ENCODE data around the gene EIF4G3.

EIF4G3 gene

GRCh38 chr1:20882837-20883236 lies 293.9 kb downstream of the EIF4G3 start:
- no peak overlapping the region for H3K27ac ChIP-seq (ENCODE audit: low read depth, low read length, severe bottlenecking)
- H3K4me3 ChIP-seq (ENCODE audit: extremely low read depth, insufficient read depth, low read length, poor library complexity, severe bottlenecking) = no peak overlapping the region
- peaks cover 40% of the 10 kb centered on the region for H3K36me3 ChIP-seq (ENCODE audit: control insufficient read depth, insufficient read depth, low read length)
- H3K4me1 ChIP-seq (ENCODE audit: control insufficient read depth, insufficient read depth, low read length, poor library complexity, severe bottlenecking) = peaks cover 22% of the 10 kb centered on the region
- 88 to 96% methylated on average over 3 to 5 of the region's 5 CpGs for WGBS, 2 experiments (ENCODE audit: insufficient coverage in 2 of 2)
- no peaks in the 10 kb centered on the region for H3K9me3 ChIP-seq (ENCODE audit: control insufficient read depth, low read length)

GRCh38 chr1:20878799-20879198 lies 297.9 kb downstream of the EIF4G3 start:
- no peak overlapping the region for H3K27ac ChIP-seq (ENCODE audit: low read depth, low read length, severe bottlenecking)
- WGBS, 2 experiments (ENCODE audit: insufficient coverage in 2 of 2) = 100% methylated on average over 1 to 4 of the region's 7 CpGs
- no peak overlapping the region for H3K4me3 ChIP-seq (ENCODE audit: extremely low read depth, insufficient read depth, low read length, poor library complexity, severe bottlenecking)
- H3K4me1 ChIP-seq (ENCODE audit: control insufficient read depth, insufficient read depth, low read length, poor library complexity, severe bottlenecking) = peaks cover 9% of the 10 kb centered on the region
- H3K9me3 ChIP-seq (ENCODE audit: control insufficient read depth, low read length) = no peaks in the 10 kb centered on the region
- peaks cover 49% of the 10 kb centered on the region for H3K36me3 ChIP-seq (ENCODE audit: control insufficient read depth, insufficient read depth, low read length)

- WGBS, 2 experiments (ENCODE audit: insufficient coverage in 2 of 2) = 67 to 83% methylated on average over 1 to 3 of the region's 4 CpGs
- Histone ChIP-seq H3K9me3 (ENCODE audit: control insufficient read depth, low read length) (no peaks in the 10 kb centered on the region), H3K36me3 (ENCODE audit: control insufficient read depth, insufficient read depth, low read length) (peaks cover 37% of the 10 kb centered on the region), H3K4me3 (ENCODE audit: extremely low read depth, insufficient read depth, low read length, poor library complexity, severe bottlenecking) (no peak overlapping the region), H3K4me1 (ENCODE audit: control insufficient read depth, insufficient read depth, low read length, poor library complexity, severe bottlenecking) (no peaks in the 10 kb centered on the region), H3K27ac (ENCODE audit: low read depth, low read length, severe bottlenecking) (no peak overlapping the region)
These were observed 301.3 kb downstream of the EIF4G3 start for GRCh38 chr1:20875198-20875973.

GRCh38 chr1:20873311-20873710 lies 303.4 kb downstream of the EIF4G3 start:
- no peak overlapping the region for H3K4me3 ChIP-seq (ENCODE audit: extremely low read depth, insufficient read depth, low read length, poor library complexity, severe bottlenecking)
- WGBS, 2 experiments (ENCODE audit: insufficient coverage in 2 of 2) = 100% methylated on average over 1 of the region's 3 CpGs; no CpG with 5 or more reads in 1 of the 2 experiments

GRCh38 chr1:20871419-20871818 lies 305.3 kb downstream of the EIF4G3 start:
- H3K4me3 ChIP-seq (ENCODE audit: extremely low read depth, insufficient read depth, low read length, poor library complexity, severe bottlenecking) = no peak overlapping the region
- H3K4me1 ChIP-seq (ENCODE audit: control insufficient read depth, insufficient read depth, low read length, poor library complexity, severe bottlenecking) = no peaks in the 10 kb centered on the region
- peaks cover 17% of the 10 kb centered on the region for H3K36me3 ChIP-seq (ENCODE audit: control insufficient read depth, insufficient read depth, low read length)
- 19 to 36% methylated on average over 1 of the region's 1 CpG for whole genome bisulfite sequencing, 2 experiments (ENCODE audit: insufficient coverage in 2 of 2)
- no peak overlapping the region for H3K27ac ChIP-seq (ENCODE audit: low read depth, low read length, severe bottlenecking)
- no peaks in the 10 kb centered on the region for H3K9me3 ChIP-seq (ENCODE audit: control insufficient read depth, low read length)

More at GRCh38 chr1:20873311-20873710, 303.4 kb downstream of the EIF4G3 start:
- peaks cover 29% of the 10 kb centered on the region for H3K36me3 ChIP-seq (ENCODE audit: control insufficient read depth, insufficient read depth, low read length)
- no peaks in the 10 kb centered on the region for H3K9me3 ChIP-seq (ENCODE audit: control insufficient read depth, low read length)
- H3K27ac ChIP-seq (ENCODE audit: low read depth, low read length, severe bottlenecking) = no peak overlapping the region
- H3K4me1 ChIP-seq (ENCODE audit: control insufficient read depth, insufficient read depth, low read length, poor library complexity, severe bottlenecking) = no peaks in the 10 kb centered on the region

- no CpG with 5 or more reads among the region's 1 CpG for WGBS, 2 experiments (ENCODE audit: insufficient coverage in 2 of 2)
- no peak overlapping the region for H3K27ac ChIP-seq (ENCODE audit: low read depth, low read length, severe bottlenecking)
- no peak overlapping the region for H3K4me3 ChIP-seq (ENCODE audit: extremely low read depth, insufficient read depth, low read length, poor library complexity, severe bottlenecking)
- no peaks in the 10 kb centered on the region for H3K4me1 ChIP-seq (ENCODE audit: control insufficient read depth, insufficient read depth, low read length, poor library complexity, severe bottlenecking)
- H3K36me3 ChIP-seq (ENCODE audit: control insufficient read depth, insufficient read depth, low read length) = peaks cover 21% of the 10 kb centered on the region
- no peaks in the 10 kb centered on the region for H3K9me3 ChIP-seq (ENCODE audit: control insufficient read depth, low read length)
These were observed 306.0 kb downstream of the EIF4G3 start for GRCh38 chr1:20870718-20871117.

- 80 to 100% methylated on average over 2 of the region's 2 CpGs for WGBS, 2 experiments (ENCODE audit: insufficient coverage in 2 of 2)
These were observed 308.4 kb downstream of the EIF4G3 start for GRCh38 chr1:20868263-20868662.

GRCh38 chr1:20867847-20868246 lies 308.9 kb downstream of the EIF4G3 start:
- H3K4me1 ChIP-seq (ENCODE audit: control insufficient read depth, insufficient read depth, low read length, poor library complexity, severe bottlenecking) = no peaks in the 10 kb centered on the region
- no peaks in the 10 kb centered on the region for H3K9me3 ChIP-seq (ENCODE audit: control insufficient read depth, low read length)

More at GRCh38 chr1:20868263-20868662, 308.4 kb downstream of the EIF4G3 start:
- peaks cover 31% of the 10 kb centered on the region for H3K36me3 ChIP-seq (ENCODE audit: control insufficient read depth, insufficient read depth, low read length)
- H3K4me3 ChIP-seq (ENCODE audit: extremely low read depth, insufficient read depth, low read length, poor library complexity, severe bottlenecking) = no peak overlapping the region
- no peak overlapping the region for H3K27ac ChIP-seq (ENCODE audit: low read depth, low read length, severe bottlenecking)
- H3K9me3 ChIP-seq (ENCODE audit: control insufficient read depth, low read length) = no peaks in the 10 kb centered on the region
- H3K4me1 ChIP-seq (ENCODE audit: control insufficient read depth, insufficient read depth, low read length, poor library complexity, severe bottlenecking) = no peaks in the 10 kb centered on the region

GRCh38 chr1:20867062-20867461 lies 309.6 kb downstream of the EIF4G3 start:
- Histone ChIP-seq H3K9me3 (ENCODE audit: control insufficient read depth, low read length) (no peaks in the 10 kb centered on the region), H3K4me1 (ENCODE audit: control insufficient read depth, insufficient read depth, low read length, poor library complexity, severe bottlenecking) (no peaks in the 10 kb centered on the region), H3K27ac (ENCODE audit: low read depth, low read length, severe bottlenecking) (no peak overlapping the region), H3K36me3 (ENCODE audit: control insufficient read depth, insufficient read depth, low read length) (peaks cover 38% of the 10 kb centered on the region), H3K4me3 (ENCODE audit: extremely low read depth, insufficient read depth, low read length, poor library complexity, severe bottlenecking) (no peak overlapping the region)
- 100% methylated on average over 1 of the region's 1 CpG; no CpG with 5 or more reads in 1 of the 2 experiments for WGBS, 2 experiments (ENCODE audit: insufficient coverage in 2 of 2)

More at GRCh38 chr1:20867847-20868246, 308.9 kb downstream of the EIF4G3 start:
- Histone ChIP-seq H3K4me3 (ENCODE audit: extremely low read depth, insufficient read depth, low read length, poor library complexity, severe bottlenecking) (no peak overlapping the region), H3K36me3 (ENCODE audit: control insufficient read depth, insufficient read depth, low read length) (peaks cover 31% of the 10 kb centered on the region), H3K27ac (ENCODE audit: low read depth, low read length, severe bottlenecking) (no peak overlapping the region)

GRCh38 chr1:20865001-20865400 lies 311.7 kb downstream of the EIF4G3 start:
- WGBS, 2 experiments (ENCODE audit: insufficient coverage in 2 of 2) = 100% methylated on average over 2 of the region's 2 CpGs
- no peak overlapping the region for H3K27ac ChIP-seq (ENCODE audit: low read depth, low read length, severe bottlenecking)
- peaks cover 59% of the 10 kb centered on the region for H3K36me3 ChIP-seq (ENCODE audit: control insufficient read depth, insufficient read depth, low read length)
- no peak overlapping the region for H3K4me3 ChIP-seq (ENCODE audit: extremely low read depth, insufficient read depth, low read length, poor library complexity, severe bottlenecking)
- no peaks in the 10 kb centered on the region for H3K4me1 ChIP-seq (ENCODE audit: control insufficient read depth, insufficient read depth, low read length, poor library complexity, severe bottlenecking)
- no peaks in the 10 kb centered on the region for H3K9me3 ChIP-seq (ENCODE audit: control insufficient read depth, low read length)

GRCh38 chr1:20854529-20854928 lies 322.2 kb downstream of the EIF4G3 start:
- H3K27ac ChIP-seq (ENCODE audit: low read depth, low read length, severe bottlenecking) = no peak overlapping the region
- no peaks in the 10 kb centered on the region for H3K9me3 ChIP-seq (ENCODE audit: control insufficient read depth, low read length)
- peaks cover 81% of the 10 kb centered on the region for H3K36me3 ChIP-seq (ENCODE audit: control insufficient read depth, insufficient read depth, low read length)
- WGBS, 2 experiments (ENCODE audit: insufficient coverage in 2 of 2) = 95 to 100% methylated on average over 2 of the region's 4 CpGs
- H3K4me3 ChIP-seq (ENCODE audit: extremely low read depth, insufficient read depth, low read length, poor library complexity, severe bottlenecking) = no peak overlapping the region
- H3K4me1 ChIP-seq (ENCODE audit: control insufficient read depth, insufficient read depth, low read length, poor library complexity, severe bottlenecking) = no peaks in the 10 kb centered on the region

Data from mesodermal cell (in vitro differentiated cells).